ENCODE data around the gene PSAP. TPM values are rescaled to one million over a fixed set of nuclear protein-coding genes. Genes with fewer than 3 reads are reported as not detected.

Gene PSAP
- total RNA-seq, 2 experiments from 2014 or later, result 94.2 to 101 TPM

DNA sequence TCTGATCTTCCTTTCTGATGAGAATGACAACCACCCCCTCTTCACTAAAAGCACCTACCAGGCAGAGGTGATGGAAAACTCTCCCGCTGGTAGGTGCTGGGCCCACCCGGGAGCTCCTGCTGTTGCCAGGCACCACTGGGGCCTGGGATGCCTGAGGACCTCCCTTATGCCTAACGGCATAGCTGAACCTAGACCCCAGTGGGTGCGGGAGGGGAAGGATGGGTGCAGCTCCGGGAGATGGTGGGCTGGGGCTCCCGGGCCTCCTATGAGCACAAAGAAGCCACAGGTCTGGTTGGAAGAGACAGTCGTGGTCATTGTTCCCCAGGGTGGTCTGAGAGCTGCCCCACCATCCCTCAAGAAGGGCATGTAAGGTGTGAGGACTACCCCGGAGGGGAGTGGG is 62.1 kb downstream of the PSAP start:
- no peak for ATAC-seq
- POLR2A ChIA-PET, result no interaction called here
- no peaks in the 10 kb centered on the region for H3K36me3 Mint-ChIP-seq (ENCODE audit: low read depth)

GRCh38 chr10:71784679-71785272 is 66.3 kb downstream of the PSAP start:
- CTCF ChIA-PET, result interaction anchor here (2.6 kb wide), 1 partner anchor 11 kb away, joined by 11 read pairs; the partner anchor contains the start of gene VSIR
- no peak overlapping the region for H3K27ac Mint-ChIP-seq
- H3K4me3 Mint-ChIP-seq, result no peak overlapping the region
- intact Hi-C loops (cut with micrococcal nuclease), result no loop called here
- H3K27me3 Mint-ChIP-seq, result no peaks in the 10 kb centered on the region
- H3K4me1 Mint-ChIP-seq (ENCODE audit: low read depth), result peaks cover 8% of the 10 kb centered on the region
- H3K9me3 Mint-ChIP-seq, result no peaks in the 10 kb centered on the region
- H3K36me3 Mint-ChIP-seq (ENCODE audit: low read depth), result no peaks in the 10 kb centered on the region
- ATAC-seq, result no peak
- no peak for TF ChIP-seq CTCF (IDR thresholded peaks at IDR 0.05)
- POLR2A ChIA-PET, result no interaction called here
- no peak for DNase-seq

More for the DNA sequence above, 62.1 kb downstream of the PSAP start:
- CTCF ChIA-PET, result no interaction called here
- Mint-ChIP-seq H3K27ac (no peak overlapping the region), H3K27me3 (no peaks in the 10 kb centered on the region), H3K4me3 (no peak overlapping the region), H3K9me3 (no peaks in the 10 kb centered on the region), H3K4me1 (ENCODE audit: low read depth) (peaks cover 9% of the 10 kb centered on the region)
- no peak for DNase-seq
- intact Hi-C loops (cut with micrococcal nuclease), result no loop called here
- TF ChIP-seq CTCF (IDR thresholded peaks at IDR 0.05), result no peak

DNA sequence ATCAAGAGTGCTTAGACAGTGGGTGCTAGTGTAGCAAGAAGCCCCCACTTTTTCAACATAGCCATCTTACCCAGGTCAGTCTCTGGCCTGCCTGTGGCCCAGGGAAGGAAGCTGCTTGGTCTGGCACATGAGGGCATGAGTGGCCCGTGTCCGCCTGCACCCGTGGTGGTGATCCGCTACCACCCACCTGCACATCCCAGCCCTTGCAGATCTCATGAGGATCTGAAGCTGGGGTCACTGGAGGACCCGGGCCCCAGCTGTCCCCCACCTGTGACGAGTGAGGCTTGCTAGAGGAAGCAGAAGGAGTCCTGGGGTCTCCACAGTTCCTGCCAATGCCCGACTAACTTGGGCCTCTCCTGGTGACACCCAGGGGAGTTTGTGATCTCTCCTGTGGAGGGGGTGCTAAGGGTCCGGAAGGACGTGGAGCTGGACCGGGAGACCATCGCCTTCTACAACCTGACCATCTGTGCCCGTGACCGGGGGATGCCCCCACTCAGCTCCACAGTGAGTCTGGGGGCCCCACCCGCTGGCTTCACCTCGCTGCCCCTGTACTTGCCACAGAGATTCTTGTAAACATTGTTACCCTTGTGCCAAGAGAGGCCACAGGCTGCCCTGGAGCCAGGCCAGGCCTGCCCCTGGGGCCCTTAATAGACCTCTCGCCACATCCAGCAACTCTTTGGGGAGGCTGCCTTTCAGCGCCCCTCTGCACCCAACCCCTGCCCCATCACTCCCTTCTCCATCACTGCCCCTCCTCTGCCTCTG is 67.0 kb downstream of the PSAP start:
- Mint-ChIP-seq H3K4me1 (ENCODE audit: low read depth) (peaks cover 12% of the 10 kb centered on the region), H3K4me3 (no peak overlapping the region), H3K36me3 (ENCODE audit: low read depth) (no peaks in the 10 kb centered on the region), H3K27me3 (no peaks in the 10 kb centered on the region), H3K9me3 (no peaks in the 10 kb centered on the region), H3K27ac (no peak overlapping the region)
- intact Hi-C loops (cut with micrococcal nuclease), result no loop called here
- no peak for TF ChIP-seq CTCF (IDR thresholded peaks at IDR 0.05)
- DNase-seq (no peak), ATAC-seq (no peak)
- POLR2A ChIA-PET, result no interaction called here
- CTCF ChIA-PET, result interaction anchor here (1.0 to 2.6 kb wide), 2 partner anchors 10 to 30 kb away, joined by 4 to 11 read pairs; partner anchors contain the start of gene VSIR

- ChIA-PET POLR2A (interaction anchor here (0.9 to 1.3 kb wide), 2 partner anchors 9 to 13 kb away, joined by 3 to 5 read pairs; no protein-coding TSS in a partner anchor), CTCF (interaction anchor here (1.0 to 2.6 kb wide), 3 partner anchors 9 to 86 kb away, joined by 4 to 11 read pairs (median 6); partner anchors contain the start of gene VSIR)
- ATAC-seq (no peak), DNase-seq (no peak)
- Mint-ChIP-seq H3K9me3 (no peaks in the 10 kb centered on the region), H3K4me3 (no peak overlapping the region), H3K36me3 (ENCODE audit: low read depth) (no peaks in the 10 kb centered on the region), H3K4me1 (ENCODE audit: low read depth) (peaks cover 12% of the 10 kb centered on the region), H3K27ac (no peak overlapping the region), H3K27me3 (no peaks in the 10 kb centered on the region)
- intact Hi-C loops (cut with micrococcal nuclease), result no loop called here
- no peak for TF ChIP-seq CTCF (IDR thresholded peaks at IDR 0.05)
Measured at GRCh38 chr10:71782917-71783490, 68.0 kb downstream of the PSAP start.

Data from activated CD8-positive, alpha-beta T cell treated with anti-CD3 and anti-CD28 coated beads for 36 hours (primary cell).